ENCODE data around the gene CTLA4. TPM values are rescaled to one million over a fixed set of nuclear protein-coding genes. Genes with fewer than 3 reads are reported as not detected.

The CTLA4 gene
- polyA plus RNA-seq, 1 donor (not counting 4 experiments of a cell fraction or from before 2014, with no cell fraction given), result not detected

DNA sequence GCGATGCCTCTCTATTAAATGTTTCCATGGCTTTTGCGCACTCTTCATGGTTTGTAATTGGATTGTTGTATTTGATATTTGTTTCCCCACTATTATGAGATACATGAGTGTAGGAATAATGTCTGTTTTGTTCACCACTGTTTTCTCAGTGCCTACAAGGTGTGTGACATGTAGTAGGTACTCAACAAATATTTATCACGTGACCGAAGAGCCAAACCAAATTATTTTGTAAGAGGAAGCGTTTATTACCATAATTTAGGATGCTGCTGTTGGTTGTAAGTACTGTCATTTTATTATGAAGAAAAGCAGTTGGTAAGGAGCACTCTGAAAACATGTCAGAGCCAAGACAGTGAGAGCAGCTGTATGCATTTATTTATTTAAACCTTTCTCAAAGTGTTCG lies 32.2 kb upstream of the CTLA4 start:
- TF ChIP-seq, protein P1, sequence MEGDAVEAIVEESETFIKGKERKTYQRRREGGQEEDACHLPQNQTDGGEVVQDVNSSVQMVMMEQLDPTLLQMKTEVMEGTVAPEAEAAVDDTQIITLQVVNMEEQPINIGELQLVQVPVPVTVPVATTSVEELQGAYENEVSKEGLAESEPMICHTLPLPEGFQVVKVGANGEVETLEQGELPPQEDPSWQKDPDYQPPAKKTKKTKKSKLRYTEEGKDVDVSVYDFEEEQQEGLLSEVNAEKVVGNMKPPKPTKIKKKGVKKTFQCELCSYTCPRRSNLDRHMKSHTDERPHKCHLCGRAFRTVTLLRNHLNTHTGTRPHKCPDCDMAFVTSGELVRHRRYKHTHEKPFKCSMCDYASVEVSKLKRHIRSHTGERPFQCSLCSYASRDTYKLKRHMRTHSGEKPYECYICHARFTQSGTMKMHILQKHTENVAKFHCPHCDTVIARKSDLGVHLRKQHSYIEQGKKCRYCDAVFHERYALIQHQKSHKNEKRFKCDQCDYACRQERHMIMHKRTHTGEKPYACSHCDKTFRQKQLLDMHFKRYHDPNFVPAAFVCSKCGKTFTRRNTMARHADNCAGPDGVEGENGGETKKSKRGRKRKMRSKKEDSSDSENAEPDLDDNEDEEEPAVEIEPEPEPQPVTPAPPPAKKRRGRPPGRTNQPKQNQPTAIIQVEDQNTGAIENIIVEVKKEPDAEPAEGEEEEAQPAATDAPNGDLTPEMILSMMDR (optimal IDR thresholded peaks at IDR 0.05 in 1 of 3, IDR thresholded peaks at IDR 0.05 in 1 of 3, conservative IDR thresholded peaks at IDR 0.05 in 1 of 3; ENCODE audit: extremely low read depth in 1 of 3, insufficient read depth in 2 of 3, low read length in 3 of 3), result no peak
- TF ChIP-seq EZH2 (IDR thresholded peaks at IDR 0.05; ENCODE audit: low read length), result no peak
- Histone ChIP-seq H3K9me3 (ENCODE audit: control insufficient read depth, low read depth, low read length) (no peaks in the 10 kb centered on the region), H3K9me1 (ENCODE audit: control insufficient read depth, extremely low read depth, insufficient read depth, low read length) (no peaks in the 10 kb centered on the region), H4K20me1 (ENCODE audit: control insufficient read depth, extremely low read depth, insufficient read depth, low read length) (no peaks in the 10 kb centered on the region), H3K4me2 (ENCODE audit: control insufficient read depth, extremely low read depth, insufficient read depth, low read depth, low read length) (no peak overlapping the region), H3K27me3 (ENCODE audit: control insufficient read depth, extremely low read depth, insufficient read depth, low read length) (no peaks in the 10 kb centered on the region), H3K36me3 (ENCODE audit: control insufficient read depth in 2 of 2, extremely low read depth in 1 of 2, insufficient read depth in 2 of 2, low read length in 2 of 2) (no peaks in the 10 kb centered on the region), H2AFZ (ENCODE audit: control insufficient read depth, low read length) (no peak overlapping the region), H3K4me1 (ENCODE audit: control insufficient read depth, extremely low read depth, insufficient read depth, low read length) (no peaks in the 10 kb centered on the region), H3K4me3 (ENCODE audit: control insufficient read depth in 2 of 3, extremely low read depth in 1 of 3, insufficient read depth in 2 of 3, low read depth in 1 of 3, low read length in 3 of 3) (no peak overlapping the region), H3K79me2 (ENCODE audit: control insufficient read depth, insufficient read depth, low read length) (no peaks in the 10 kb centered on the region), H3K27ac (ENCODE audit: control insufficient read depth, insufficient read depth, low read length) (no peak overlapping the region), H3K9ac (ENCODE audit: control insufficient read depth, extremely low read depth, insufficient read depth, low read length) (no peak overlapping the region)
- DNase-seq (ENCODE audit: low read depth, low spot score) (no peak), FAIRE-seq (no peak)
- dilution Hi-C loops (cut with MboI; ENCODE audit: extremely low pct_ligation_motif_present, low sequenced_read_pairs), result no loop called here

- FAIRE-seq, result no peak
Measured at GRCh38 chr2:203835892-203836800, 31.4 kb upstream of the CTLA4 start.

More at GRCh38 chr2:203835892-203836800, 31.4 kb upstream of the CTLA4 start:
- no peaks in the 10 kb centered on the region for H4K20me1 ChIP-seq (ENCODE audit: control insufficient read depth, extremely low read depth, insufficient read depth, low read length)
- no peaks in the 10 kb centered on the region for H3K4me1 ChIP-seq (ENCODE audit: control insufficient read depth, extremely low read depth, insufficient read depth, low read length)
- no peaks in the 10 kb centered on the region for H3K9me3 ChIP-seq (ENCODE audit: control insufficient read depth, low read depth, low read length)
- H3K9me1 ChIP-seq (ENCODE audit: control insufficient read depth, extremely low read depth, insufficient read depth, low read length), result no peaks in the 10 kb centered on the region
- no peak overlapping the region for H2AFZ ChIP-seq (ENCODE audit: control insufficient read depth, low read length)
- H3K27ac ChIP-seq (ENCODE audit: control insufficient read depth, insufficient read depth, low read length), result no peak overlapping the region
- no peak for TF ChIP-seq EZH2 (IDR thresholded peaks at IDR 0.05; ENCODE audit: low read length)
- TF ChIP-seq, protein P1 (optimal IDR thresholded peaks at IDR 0.05 in 1 of 3, IDR thresholded peaks at IDR 0.05 in 1 of 3, conservative IDR thresholded peaks at IDR 0.05 in 1 of 3; ENCODE audit: extremely low read depth in 1 of 3, insufficient read depth in 2 of 3, low read length in 3 of 3), result no peak
- no peak overlapping the region for H3K9ac ChIP-seq (ENCODE audit: control insufficient read depth, extremely low read depth, insufficient read depth, low read length)
- H3K4me2 ChIP-seq (ENCODE audit: control insufficient read depth, extremely low read depth, insufficient read depth, low read depth, low read length), result no peak overlapping the region
- H3K36me3 ChIP-seq (ENCODE audit: control insufficient read depth in 2 of 2, extremely low read depth in 1 of 2, insufficient read depth in 2 of 2, low read length in 2 of 2), result no peaks in the 10 kb centered on the region
- H3K79me2 ChIP-seq (ENCODE audit: control insufficient read depth, insufficient read depth, low read length), result no peaks in the 10 kb centered on the region
- H3K4me3 ChIP-seq (ENCODE audit: control insufficient read depth in 2 of 3, extremely low read depth in 1 of 3, insufficient read depth in 2 of 3, low read depth in 1 of 3, low read length in 3 of 3), result no peak overlapping the region
- no peaks in the 10 kb centered on the region for H3K27me3 ChIP-seq (ENCODE audit: control insufficient read depth, extremely low read depth, insufficient read depth, low read length)
- dilution Hi-C loops (cut with MboI; ENCODE audit: extremely low pct_ligation_motif_present, low sequenced_read_pairs), result no loop called here
- DNase-seq (ENCODE audit: low read depth, low spot score), result no peak

Measured in keratinocyte (primary cell).